WTC11 (cell line): ENCODE results near the gene CARMIL1. TPM values are rescaled to one million over a fixed set of nuclear protein-coding genes. Genes with fewer than 3 reads are reported as not detected.

Experiments
- ATAC-seq: fragments of 200-7000 bp; cut with Tn5 transposase; 2 replicates; pipeline ENCODE4 v1.10.0; 2021; ENCODE audit warnings: mild to moderate bottlenecking, moderate library complexity
- CTCF ChIA-PET: fragments of 300-600 bp; sonication (Branson Sonifier 250); formaldehyde crosslinking; loops from one replicate; lab custom pipeline; 2021; ENCODE audit warnings: antibody characterized with exemption; lab: Charles Lee
- POLR2A ChIA-PET: fragments of 350-600 bp; sonication (Branson Sonifier 250); formaldehyde crosslinking; loops from one replicate; lab custom pipeline; 2021; ENCODE audit warnings: antibody characterized with exemption; lab: Charles Lee
- DNase-seq: peaks from one replicate; pipeline ENCODE4 v3.0.0; 2021; ENCODE audit warnings: low spot score
- H3K27ac Mint-ChIP-seq: 2 replicates; pipeline ENCODE4 v1.8.0; 2021; ENCODE audit warnings: mixed read lengths
- H3K27me3 Mint-ChIP-seq: 2 replicates; pipeline ENCODE4 v1.8.0; 2021; ENCODE audit warnings: low read depth, mild to moderate bottlenecking, moderate library complexity, mixed read lengths
- H3K36me3 Mint-ChIP-seq: 2 replicates; pipeline ENCODE4 v1.8.0; 2021; ENCODE audit warnings: mixed read lengths
- H3K4me1 Mint-ChIP-seq: 2 replicates; pipeline ENCODE4 v1.8.0; 2022; ENCODE audit warnings: mixed read lengths
- H3K4me3 Mint-ChIP-seq: 2 replicates; pipeline ENCODE4 v1.8.0; 2021; ENCODE audit warnings: mild to moderate bottlenecking, moderate library complexity, mixed read lengths
- H3K9me3 Mint-ChIP-seq: 2 replicates; pipeline ENCODE4 v1.8.0; 2021; ENCODE audit warnings: mixed read lengths
- ATF3 ChIP-seq: sonication (generic); formaldehyde crosslinking; conservative IDR thresholded peaks from 2 replicates; pipeline ENCODE4 v1.8.1; 2022; ENCODE audit warnings: mild to moderate bottlenecking, missing genetic modification reagents
- ATF6 ChIP-seq: sonication (generic); formaldehyde crosslinking; IDR thresholded peaks from 2 replicates; pipeline ENCODE4 v1.8.1; 2023; ENCODE audit warnings: mild to moderate bottlenecking, missing genetic modification reagents
- CBFB ChIP-seq: sonication (generic); formaldehyde crosslinking; IDR thresholded peaks from 2 replicates; pipeline ENCODE4 v1.8.1; 2022; ENCODE audit warnings: mild to moderate bottlenecking, low read depth, missing genetic modification reagents
- FOXK1 ChIP-seq: sonication (generic); formaldehyde crosslinking; IDR thresholded peaks from 2 replicates; pipeline ENCODE4 v1.8.0; 2022; ENCODE audit warnings: mild to moderate bottlenecking, moderate library complexity, missing genetic modification reagents
- GRHL2 ChIP-seq: fragments of 250-450 bp; sonication (Bioruptor Pico); IDR thresholded peaks from 2 replicates; pipeline ENCODE4 v1.8.0; 2022; ENCODE audit warnings: mild to moderate bottlenecking, moderate library complexity; ENCODE audit not compliant: insufficient replicate concordance, severe bottlenecking
- KAT7 ChIP-seq: sonication (generic); formaldehyde crosslinking; IDR thresholded peaks from 2 replicates; pipeline ENCODE4 v1.8.1; 2023; ENCODE audit warnings: missing genetic modification reagents, mild to moderate bottlenecking, borderline replicate concordance
- MAX ChIP-seq: sonication (generic); formaldehyde crosslinking; IDR thresholded peaks from 2 replicates; pipeline ENCODE4 v1.8.0; 2022; ENCODE audit warnings: mild to moderate bottlenecking, missing genetic modification reagents
- MLX ChIP-seq: sonication (generic); formaldehyde crosslinking; IDR thresholded peaks from 2 replicates; pipeline ENCODE4 v1.8.1; 2023; ENCODE audit warnings: mild to moderate bottlenecking, missing genetic modification reagents, moderate library complexity
- MYBL2 ChIP-seq: sonication (generic); formaldehyde crosslinking; IDR thresholded peaks from 2 replicates; pipeline ENCODE4 v1.8.1; 2023; ENCODE audit warnings: mild to moderate bottlenecking, moderate library complexity, missing genetic modification reagents
- NFE2L1 ChIP-seq: sonication (generic); formaldehyde crosslinking; IDR thresholded peaks from 2 replicates; pipeline ENCODE4 v1.8.1; 2023; ENCODE audit warnings: missing genetic modification reagents
- PRDM15 ChIP-seq: sonication (generic); formaldehyde crosslinking; IDR thresholded peaks from 2 replicates; pipeline ENCODE4 v1.8.0; 2022; ENCODE audit warnings: missing genetic modification reagents
- PRRX2 ChIP-seq: fragments of 250-450 bp; sonication (Bioruptor Pico); IDR thresholded peaks from 2 replicates; pipeline ENCODE4 v1.8.0; 2021; ENCODE audit warnings: mild to moderate bottlenecking
- RORB ChIP-seq: fragments of 250-450 bp; sonication (Bioruptor Pico); IDR thresholded peaks from 2 replicates; pipeline ENCODE4 v1.9.0; 2021; ENCODE audit warnings: mild to moderate bottlenecking
- SMAD3 ChIP-seq: sonication (generic); formaldehyde crosslinking; IDR thresholded peaks from 2 replicates; pipeline ENCODE4 v1.8.0; 2022; ENCODE audit warnings: missing genetic modification reagents, mild to moderate bottlenecking, borderline replicate concordance
- SOX15 ChIP-seq: fragments of 250-450 bp; sonication (Bioruptor Pico); IDR thresholded peaks from 2 replicates; pipeline ENCODE4 v1.9.0; 2021; ENCODE audit warnings: mild to moderate bottlenecking
- STAT6 ChIP-seq: sonication (generic); formaldehyde crosslinking; conservative IDR thresholded peaks from 2 replicates; pipeline ENCODE4 v1.8.1; 2023; ENCODE audit warnings: mild to moderate bottlenecking, low read depth, missing genetic modification reagents, moderate library complexity
- TEAD1 ChIP-seq: sonication (generic); formaldehyde crosslinking; IDR thresholded peaks from 2 replicates; pipeline ENCODE4 v1.8.0; 2022; ENCODE audit warnings: mild to moderate bottlenecking, missing genetic modification reagents
- ZMAT4 ChIP-seq: fragments of 250-450 bp; sonication (Bioruptor Pico); IDR thresholded peaks from 2 replicates; pipeline ENCODE4 v1.9.0; 2021; ENCODE audit warnings: mild to moderate bottlenecking
- ZNF317 ChIP-seq: sonication (generic); formaldehyde crosslinking; IDR thresholded peaks from 2 replicates; pipeline ENCODE4 v1.8.1; 2023; ENCODE audit warnings: low read depth, mild to moderate bottlenecking, moderate library complexity, missing genetic modification reagents, borderline replicate concordance
- ZNF396 ChIP-seq: fragments of 250-450 bp; sonication (Bioruptor Pico); IDR thresholded peaks from 2 replicates; pipeline ENCODE4 v1.8.0; 2021; ENCODE audit warnings: mild to moderate bottlenecking, moderate library complexity, borderline replicate concordance
- ZNF416 ChIP-seq: fragments of 250-450 bp; sonication (Bioruptor Pico); IDR thresholded peaks from 2 replicates; pipeline ENCODE4 v1.9.0; 2021; ENCODE audit warnings: mild to moderate bottlenecking, inconsistent platforms
- ZNF671 ChIP-seq: fragments of 250-450 bp; sonication (Bioruptor Pico); IDR thresholded peaks from 2 replicates; pipeline ENCODE4 v1.8.0; 2021; ENCODE audit warnings: mild to moderate bottlenecking
- total RNA-seq: library from RNA; stranded (reverse); gene quantifications from 3 replicates; pipeline ENCODE4 v1.2.3, GENCODE V29; 2021

Gene CARMIL1
- total RNA-seq, 1 experiment from 2014 or later = 36.2 TPM

- TF ChIP-seq MLX (CRISPR knock-in tag) = no peak
- no peaks in the 10 kb centered on the region for H3K4me1 Mint-ChIP-seq
- peaks cover 8% of the 10 kb centered on the region; the same call in 1 of the 2 replicates for H3K36me3 Mint-ChIP-seq
- H3K27me3 Mint-ChIP-seq = no peaks in the 10 kb centered on the region
- no peaks in the 10 kb centered on the region for H3K9me3 Mint-ChIP-seq
- ATAC-seq = no peak
- CTCF ChIA-PET = no interaction called here
- POLR2A ChIA-PET = interaction anchor here (0.6 kb wide), 1 partner anchor 22 kb away, joined by 4 read pairs; no protein-coding TSS in a partner anchor
- no peak overlapping the region for H3K27ac Mint-ChIP-seq
- H3K4me3 Mint-ChIP-seq = no peak overlapping the region
- no peak for DNase-seq
Measured at GRCh38 chr6:25578538-25578937, 299.4 kb downstream of the CARMIL1 start.

GRCh38 chr6:25579391-25579883, 300.3 kb downstream of the CARMIL1 start:
- POLR2A ChIA-PET = no interaction called here
- DNase-seq = no peak
- no peak for TF ChIP-seq PRRX2 (CRISPR knock-in tag)
- TF ChIP-seq ZMAT4 = no peak
- TF ChIP-seq STAT6 = no peak
- TF ChIP-seq GRHL2 (CRISPR knock-in tag) = no peak
- TF ChIP-seq ATF3 (CRISPR knock-in tag) = no peak
- TF ChIP-seq MAX = no peak
- no peak for TF ChIP-seq NFE2L1 (CRISPR knock-in tag)
- no peak for TF ChIP-seq FOXK1 (CRISPR knock-in tag)
- no peak for TF ChIP-seq ZNF416
- TF ChIP-seq MYBL2 (CRISPR knock-in tag) = no peak
- TF ChIP-seq, all 79 proteins: peak for 0
- CTCF ChIA-PET = interaction anchor here (1.2 kb wide), 1 partner anchor 314 kb away, joined by 3 read pairs; no protein-coding TSS in a partner anchor
- H3K4me1 Mint-ChIP-seq = no peaks in the 10 kb centered on the region
- ATAC-seq = no peak
- no peak overlapping the region for H3K27ac Mint-ChIP-seq
- no peak overlapping the region for H3K4me3 Mint-ChIP-seq
- H3K36me3 Mint-ChIP-seq = peaks cover 10% of the 10 kb centered on the region
- H3K9me3 Mint-ChIP-seq = no peaks in the 10 kb centered on the region
- H3K27me3 Mint-ChIP-seq = no peaks in the 10 kb centered on the region

- DNase-seq = no peak
- no peak overlapping the region for H3K4me3 Mint-ChIP-seq
- ChIA-PET POLR2A (no interaction called here), CTCF (interaction anchor here (1.2 kb wide), 1 partner anchor 314 kb away, joined by 3 read pairs; no protein-coding TSS in a partner anchor)
- no peak for ATAC-seq
- H3K27ac Mint-ChIP-seq = no peak overlapping the region
- no peaks in the 10 kb centered on the region for H3K9me3 Mint-ChIP-seq
- no peaks in the 10 kb centered on the region for H3K4me1 Mint-ChIP-seq
- peaks cover 16% of the 10 kb centered on the region for H3K36me3 Mint-ChIP-seq
- H3K27me3 Mint-ChIP-seq = no peaks in the 10 kb centered on the region
- no peak for TF ChIP-seq ATF6 (CRISPR knock-in tag)
- TF ChIP-seq SOX15 (CRISPR knock-in tag) = no peak
- TF ChIP-seq TEAD1 = no peak
- no peak for TF ChIP-seq ZNF317 (CRISPR knock-in tag)
- no peak for TF ChIP-seq RORB (CRISPR knock-in tag)
- no peak for TF ChIP-seq PRRX2 (CRISPR knock-in tag)
- TF ChIP-seq ZNF396 (CRISPR knock-in tag) = no peak
- no peak for TF ChIP-seq KAT7
- TF ChIP-seq CBFB (CRISPR knock-in tag) = no peak
- no peak for TF ChIP-seq PRDM15 (CRISPR knock-in tag)
- no peak for TF ChIP-seq ZNF671 (CRISPR knock-in tag)
- TF ChIP-seq SMAD3 (CRISPR knock-in tag) = no peak
Measured at GRCh38 chr6:25579902-25580495, 300.8 kb downstream of the CARMIL1 start.
